Loucy (cell line): ENCODE measurements around the gene LGALS14.

Experiments
- H2AFZ ChIP-seq: fragments of 200-600 bp; sonication (generic); 2 replicates; pipeline ENCODE4 v1.6.0; 2016; ENCODE audit warnings: antibody characterized with exemption, mild to moderate bottlenecking, low read length, moderate library complexity
- H3F3A ChIP-seq: fragments of 200-600 bp; 2 replicates; pipeline ENCODE4 v1.6.0; 2016; ENCODE audit warnings: antibody characterized with exemption, low read depth, mild to moderate bottlenecking
- H3K27me3 ChIP-seq: fragments of 200-600 bp; sonication (generic); 2 replicates; pipeline ENCODE4 v1.6.1; 2014; ENCODE audit warnings: low read length, mild to moderate bottlenecking; ENCODE audit not compliant: insufficient read depth, poor library complexity, severe bottlenecking
- H3K36me3 ChIP-seq: fragments of 200-600 bp; sonication (generic); 2 replicates; pipeline ENCODE4 v1.6.1; 2016; ENCODE audit warnings: low read length; ENCODE audit not compliant: insufficient read depth
- H3K4me1 ChIP-seq: fragments of 200-600 bp; sonication (generic); 2 replicates; pipeline ENCODE4 v1.5.1; 2014; ENCODE audit warnings: low read length, mild to moderate bottlenecking; ENCODE audit not compliant: insufficient read depth, poor library complexity, severe bottlenecking
- H3K4me2 ChIP-seq: fragments of 200-600 bp; sonication (generic); 2 replicates; pipeline ENCODE4 v1.6.0; 2014; ENCODE audit warnings: antibody characterized with exemption, low read length, low read depth, mild to moderate bottlenecking; ENCODE audit not compliant: poor library complexity, severe bottlenecking
- H3K4me3 ChIP-seq: fragments of 200-600 bp; sonication (generic); 2 replicates; pipeline ENCODE4 v1.5.1; 2014; ENCODE audit warnings: low read length, mild to moderate bottlenecking, mixed read lengths; ENCODE audit not compliant: poor library complexity, severe bottlenecking
- H3K79me2 ChIP-seq: fragments of 200-600 bp; sonication (generic); 2 replicates; pipeline ENCODE4 v1.6.1; 2014; ENCODE audit warnings: low read length; ENCODE audit not compliant: insufficient read depth
- H3K9ac ChIP-seq: fragments of 200-600 bp; sonication (generic); 2 replicates; pipeline ENCODE4 v1.6.0; 2014; ENCODE audit warnings: mild to moderate bottlenecking, low read depth, low read length, moderate library complexity; ENCODE audit not compliant: poor library complexity, severe bottlenecking
- H3K9me2 ChIP-seq: fragments of 200-600 bp; sonication (generic); replicated peaks from 2 replicates; pipeline ENCODE4 v1.6.1; 2016; ENCODE audit warnings: low read depth, low read length, mixed read lengths
- H3K9me3 ChIP-seq: fragments of 200-600 bp; sonication (generic); 2 replicates; pipeline ENCODE4 v1.6.1; 2014; ENCODE audit warnings: mild to moderate bottlenecking, antibody characterized with exemption, low read length, low read depth; ENCODE audit not compliant: insufficient read depth
- H4K20me1 ChIP-seq: fragments of 200-600 bp; sonication (generic); 2 replicates; pipeline ENCODE4 v1.6.0; 2014; ENCODE audit warnings: antibody characterized with exemption, low read length, mild to moderate bottlenecking; ENCODE audit not compliant: insufficient read depth, poor library complexity, severe bottlenecking
- EZH2phosphoT487 ChIP-seq: fragments of 200-600 bp; IDR thresholded peaks from 2 replicates; pipeline ENCODE4 v1.6.1; 2018; ENCODE audit warnings: antibody characterized with exemption, mild to moderate bottlenecking, moderate library complexity, borderline replicate concordance
- TF ChIP-seq, protein P1 (sequence below): fragments of 200-600 bp; sonication (generic); conservative IDR thresholded peaks from 2 replicates; pipeline ENCODE4 v1.5.1; 2014; ENCODE audit warnings: mild to moderate bottlenecking, antibody characterized with exemption, low read length

The LGALS14 gene

DNA sequence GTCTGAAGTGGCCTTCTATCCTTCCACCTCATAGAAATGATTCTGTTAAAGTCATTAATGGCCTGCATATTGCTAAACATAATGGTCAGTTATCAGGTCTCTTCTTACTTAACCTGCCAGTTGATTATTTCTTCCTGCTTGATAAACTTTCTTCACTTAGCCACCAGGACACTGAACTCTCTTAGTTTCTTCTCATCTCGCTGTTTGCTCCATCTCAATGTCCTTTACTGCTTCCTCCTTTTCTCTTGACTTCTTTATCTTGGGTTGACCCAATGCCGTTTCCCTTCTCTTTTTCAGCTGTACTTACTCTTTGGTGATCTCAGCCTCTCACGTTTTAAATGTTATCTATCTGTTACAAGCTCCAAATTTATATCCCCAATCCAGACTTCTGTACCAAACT is 50.7 kb downstream of the LGALS14 start:
- H2AFZ ChIP-seq, result no peak overlapping the region
- no peaks in the 10 kb centered on the region for H4K20me1 ChIP-seq
- no peak overlapping the region for H3K9ac ChIP-seq
- H3K4me3 ChIP-seq, result no peak overlapping the region
- H3F3A ChIP-seq, result no peaks in the 10 kb centered on the region
- no peaks in the 10 kb centered on the region for H3K36me3 ChIP-seq
- H3K4me1 ChIP-seq, result no peaks in the 10 kb centered on the region
- H3K4me2 ChIP-seq, result no peak overlapping the region
- no peaks in the 10 kb centered on the region for H3K27me3 ChIP-seq
- H3K9me2 ChIP-seq, result no peaks in the 10 kb centered on the region
- no peaks in the 10 kb centered on the region for H3K79me2 ChIP-seq
- TF ChIP-seq, protein P1, sequence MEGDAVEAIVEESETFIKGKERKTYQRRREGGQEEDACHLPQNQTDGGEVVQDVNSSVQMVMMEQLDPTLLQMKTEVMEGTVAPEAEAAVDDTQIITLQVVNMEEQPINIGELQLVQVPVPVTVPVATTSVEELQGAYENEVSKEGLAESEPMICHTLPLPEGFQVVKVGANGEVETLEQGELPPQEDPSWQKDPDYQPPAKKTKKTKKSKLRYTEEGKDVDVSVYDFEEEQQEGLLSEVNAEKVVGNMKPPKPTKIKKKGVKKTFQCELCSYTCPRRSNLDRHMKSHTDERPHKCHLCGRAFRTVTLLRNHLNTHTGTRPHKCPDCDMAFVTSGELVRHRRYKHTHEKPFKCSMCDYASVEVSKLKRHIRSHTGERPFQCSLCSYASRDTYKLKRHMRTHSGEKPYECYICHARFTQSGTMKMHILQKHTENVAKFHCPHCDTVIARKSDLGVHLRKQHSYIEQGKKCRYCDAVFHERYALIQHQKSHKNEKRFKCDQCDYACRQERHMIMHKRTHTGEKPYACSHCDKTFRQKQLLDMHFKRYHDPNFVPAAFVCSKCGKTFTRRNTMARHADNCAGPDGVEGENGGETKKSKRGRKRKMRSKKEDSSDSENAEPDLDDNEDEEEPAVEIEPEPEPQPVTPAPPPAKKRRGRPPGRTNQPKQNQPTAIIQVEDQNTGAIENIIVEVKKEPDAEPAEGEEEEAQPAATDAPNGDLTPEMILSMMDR, result no peak
- TF ChIP-seq EZH2phosphoT487, result no peak
- H3K9me3 ChIP-seq, result no peaks in the 10 kb centered on the region
